ENCODE results near the gene ESRRA. TPM values are rescaled to one million over a fixed set of nuclear protein-coding genes. Genes with fewer than 3 reads are reported as not detected.

Gene ESRRA
- total RNA-seq: 40.7 and 50.0 TPM in 2 replicates

DNA sequence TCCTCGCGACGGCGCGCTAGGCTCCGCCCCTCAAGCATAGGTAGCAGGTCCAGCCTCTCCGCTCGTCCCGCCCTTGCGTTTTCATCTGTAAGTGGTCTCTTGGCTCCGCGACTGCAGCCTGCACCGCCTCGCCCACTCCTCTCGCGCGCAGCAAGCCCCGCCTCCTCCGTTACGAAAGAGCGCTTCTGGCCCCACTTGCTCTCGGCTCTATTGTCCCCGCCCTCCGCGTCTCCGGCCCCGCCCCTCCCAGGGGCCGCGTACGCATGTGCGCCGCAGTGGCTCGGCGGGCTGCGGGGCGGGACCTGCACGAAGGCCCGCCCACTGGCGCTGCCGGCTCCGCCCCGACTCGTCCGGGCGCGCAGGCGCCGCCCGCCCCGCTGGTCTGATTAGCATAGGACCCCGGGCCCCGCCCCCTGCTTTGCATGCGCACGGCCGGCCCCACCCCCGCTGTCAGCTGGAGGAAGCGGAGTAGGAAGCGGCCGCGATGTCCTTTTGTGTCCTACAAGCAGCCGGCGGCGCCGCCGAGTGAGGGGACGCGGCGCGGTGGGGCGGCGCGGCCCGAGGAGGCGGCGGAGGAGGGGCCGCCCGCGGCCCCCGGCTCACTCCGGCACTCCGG lies at the start of gene ESRRA:
TSS of gene ESRRA (plus strand) at position 450 of the 616 bp plus-strand sequence. CDS start 1,656 bp downstream, outside the sequence.

DNA sequence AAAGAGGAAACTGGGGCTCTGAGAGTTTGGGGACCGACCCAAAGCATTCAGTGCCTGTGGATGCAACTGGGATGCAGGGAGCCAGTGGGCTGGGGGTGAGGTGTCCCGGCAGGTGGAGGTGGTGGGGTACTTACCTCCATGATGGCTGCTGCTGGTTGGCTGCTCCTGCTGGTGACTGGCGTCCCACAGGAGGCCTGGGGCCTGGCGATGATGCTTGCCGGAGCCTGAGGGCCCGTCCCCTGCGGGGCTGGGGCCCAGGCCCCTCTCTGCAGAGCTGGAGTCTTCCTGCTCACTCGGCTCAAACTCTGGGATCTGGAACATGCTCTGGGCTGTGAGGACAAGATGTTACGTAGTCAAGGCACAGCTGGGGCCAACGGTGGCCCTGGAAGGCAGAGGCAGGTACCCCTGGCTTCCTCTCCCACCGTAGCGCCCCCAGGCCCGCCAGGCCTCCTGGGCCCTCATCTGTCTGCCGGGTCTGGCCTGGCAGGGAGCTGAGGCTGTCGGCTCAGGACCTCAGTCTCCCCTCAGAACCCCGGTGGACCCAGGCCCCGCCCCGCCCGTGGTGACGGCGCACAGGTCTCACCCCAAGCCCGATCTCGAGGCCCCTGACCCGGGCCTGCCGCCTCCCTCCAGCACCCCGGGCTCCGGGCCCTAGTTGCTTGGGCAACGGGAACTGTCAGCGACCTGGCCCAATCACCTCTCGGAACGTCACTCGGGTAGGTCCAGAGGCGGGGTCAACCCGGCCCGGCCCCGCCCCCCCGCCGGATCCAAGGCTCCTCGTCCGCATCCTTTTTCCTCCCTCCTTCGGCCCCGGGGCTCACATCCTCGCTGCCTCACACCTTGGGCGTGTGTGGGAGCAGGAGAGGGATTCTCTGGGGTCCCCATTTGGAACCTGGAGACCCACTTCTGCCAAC lies 21.0 kb upstream of the ESRRA start, which contains the start of gene BAD:
TSS of gene BAD (minus strand) at position 618 of the 914 bp plus-strand sequence. CDS start at position 321, 297 bp downstream.

GRCh38 chr11:64284962-64285884 lies 20.1 kb upstream of the ESRRA start, which contains the start of gene GPR137:
Gene GPR137, plus strand, starts transcription at chr11:64285848. Its CDS starts 677 bp downstream, at chr11:64286525.

DNA sequence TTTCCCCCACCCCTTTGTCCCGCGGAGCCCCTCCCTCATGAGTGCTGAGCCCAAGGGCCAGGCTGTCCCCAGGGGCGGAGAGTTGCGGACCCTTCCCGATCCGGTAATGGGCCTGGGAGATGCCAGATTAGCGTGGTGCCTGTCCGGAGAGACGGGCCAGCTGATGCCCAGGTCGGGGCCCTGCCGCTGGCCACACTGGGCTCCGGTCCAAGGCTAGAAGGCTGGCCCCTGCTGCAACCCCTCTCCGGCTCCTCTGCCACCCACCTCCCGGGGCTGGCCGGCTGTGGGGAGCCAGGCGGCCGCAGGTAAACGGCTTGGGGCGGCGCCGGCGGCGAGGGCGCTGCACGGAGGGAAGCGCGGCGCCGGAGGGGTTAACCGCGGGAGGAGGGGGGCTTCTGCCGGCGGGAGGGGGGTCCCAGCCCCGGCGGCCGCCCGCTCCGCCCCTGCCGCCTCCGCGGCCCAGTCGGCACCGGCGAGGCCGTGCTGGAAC lies 14.0 kb upstream of the ESRRA start, which contains the start of gene KCNK4:
TSS of gene KCNK4 (plus strand) at position 41 of the 490 bp plus-strand sequence. CDS start 1,717 bp downstream, outside the sequence.

DNA sequence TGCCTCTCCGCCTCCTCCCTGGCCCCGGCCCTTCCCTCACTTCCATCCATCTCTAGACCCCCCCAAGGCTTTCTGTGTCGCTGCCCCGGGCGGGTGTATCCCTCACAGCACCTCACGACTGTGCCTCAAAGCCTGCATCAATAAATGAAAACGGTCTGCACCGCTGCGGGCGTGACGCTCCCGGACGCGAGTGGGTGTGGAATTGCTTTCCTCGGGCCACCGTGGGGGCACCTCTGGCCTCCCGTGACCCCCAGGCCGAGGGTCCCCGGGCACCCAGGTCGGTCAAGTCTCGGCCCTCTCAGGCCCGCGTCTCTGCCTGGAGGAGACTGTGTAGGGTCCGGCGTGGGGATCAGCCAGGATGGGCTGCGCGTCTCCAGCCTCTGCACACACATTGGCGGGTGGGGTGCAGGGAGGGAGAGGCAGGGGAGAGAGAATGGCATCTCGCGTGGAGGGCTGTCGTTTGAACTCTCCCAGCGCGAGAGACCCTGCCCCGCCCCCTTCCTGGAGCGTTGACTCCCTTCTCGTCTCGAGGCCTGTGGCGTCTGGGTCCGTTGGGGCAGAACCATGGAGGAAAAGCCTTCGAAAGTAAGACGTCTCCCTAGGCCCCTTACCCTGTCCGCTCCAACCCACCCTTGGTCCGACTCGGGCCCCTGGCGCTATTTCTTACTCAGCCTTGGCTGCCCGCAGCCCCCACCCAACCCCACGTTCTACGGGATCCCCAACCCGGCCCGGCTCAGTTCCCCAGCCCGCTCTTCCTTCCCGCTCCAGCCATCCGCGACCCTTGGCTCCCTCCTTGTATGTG lies 5.3 kb upstream of the ESRRA start, which contains the start of gene CATSPERZ:
TSS of gene CATSPERZ (plus strand) at position 512 of the 802 bp plus-strand sequence. CDS start at position 565, 53 bp downstream.

DNA sequence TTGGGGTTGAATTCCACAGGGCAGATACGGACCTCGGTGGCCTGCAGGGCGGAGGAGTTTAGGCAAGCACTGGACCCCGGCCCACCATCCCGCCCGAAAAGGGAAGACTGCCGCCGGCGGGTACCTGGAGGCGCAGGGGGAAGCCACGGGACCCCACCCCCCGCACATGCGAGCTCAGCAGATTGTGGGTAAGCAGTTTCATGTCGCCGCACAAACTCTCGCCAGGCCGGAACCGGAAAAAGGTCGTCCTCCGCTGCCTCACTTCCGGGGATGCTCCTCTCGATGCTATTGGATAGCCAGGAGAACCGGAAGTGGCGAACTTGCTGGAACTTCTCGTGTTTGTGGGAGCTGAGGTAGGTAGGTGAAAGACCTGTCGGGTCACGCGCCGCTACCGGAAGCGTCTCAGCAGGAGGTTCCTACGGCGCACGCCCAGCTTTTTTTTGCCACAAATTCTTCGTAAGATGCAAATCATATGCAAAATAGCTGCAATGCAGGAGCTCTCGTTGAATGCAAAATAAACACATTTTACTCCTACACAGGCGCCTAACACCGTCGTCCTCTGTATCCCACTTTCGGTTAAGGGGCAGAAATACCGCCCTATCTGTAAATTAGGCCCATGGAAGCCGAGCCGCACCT lies 12.1 kb downstream of the ESRRA start, which contains the start of gene TRMT112:
TSS of gene TRMT112 (minus strand) at position 235 of the 636 bp plus-strand sequence. CDS start at position 202, 33 bp downstream.

GRCh38 chr11:64317961-64318765 lies 12.8 kb downstream of the ESRRA start, which contains the start of gene PRDX5:
Gene PRDX5, plus strand, starts transcription at chr11:64318121. Its CDS starts 95 bp downstream, at chr11:64318216.

GRCh38 chr11:64339754-64340408 lies 34.6 kb downstream of the ESRRA start, which contains the start of gene CCDC88B:
Gene CCDC88B, plus strand, starts transcription at chr11:64340204. Its CDS starts 63 bp downstream, at chr11:64340267.

GRCh38 chr11:64358907-64359711 lies 53.8 kb downstream of the ESRRA start, which contains the start of gene RPS6KA4:
Gene RPS6KA4, plus strand, starts transcription at chr11:64359162. Its CDS starts 74 bp downstream, at chr11:64359236.

Small RNA genes within 50 kb of the gene (small RNA-seq; reads per million reads assigned to genes)
- gene MIR7155 (not detected), gene RF00019 (not detected)

Other genes starting within 250 kb of the ESRRA start
- gene MACROD1, start 139.4 kb upstream of the ESRRA start, total RNA-seq: 17.0 and 37.6 TPM in 2 replicates
- gene STIP1, start 119.4 kb upstream of the ESRRA start, total RNA-seq: 212 and 271 TPM in 2 replicates
- gene FERMT3, start 98.8 kb upstream of the ESRRA start, total RNA-seq: 33.1 and 47.7 TPM in 2 replicates
- gene TRPT1, start 79.3 kb upstream of the ESRRA start, total RNA-seq: 29.9 and 43.1 TPM in 2 replicates
- 35.3 and 43.1 TPM in 2 replicates for gene NUDT22, start 79.2 kb upstream of the ESRRA start, total RNA-seq
- 9.4 and 18.3 TPM in 2 replicates for gene DNAJC4, start 75.0 kb upstream of the ESRRA start, total RNA-seq
- gene VEGFB, start 70.9 kb upstream of the ESRRA start, total RNA-seq: 12.5 and 23.2 TPM in 2 replicates
- gene FKBP2, start 64.4 kb upstream of the ESRRA start, total RNA-seq: 27.3 and 30.7 TPM in 2 replicates
- 256 and 260 TPM in 2 replicates for gene PPP1R14B, start 58.6 kb upstream of the ESRRA start, total RNA-seq
- gene PLCB3, start 54.0 kb upstream of the ESRRA start, total RNA-seq: 50.0 and 54.9 TPM in 2 replicates
- 59.6 and 75.5 TPM in 2 replicates for gene BAD, start 20.9 kb upstream of the ESRRA start, total RNA-seq
- gene GPR137, start 19.7 kb upstream of the ESRRA start, total RNA-seq: 15.5 and 16.3 TPM in 2 replicates
- 0.10 TPM in 1 of 2 replicates, not detected in the other for gene KCNK4, start 14.2 kb upstream of the ESRRA start, total RNA-seq
- gene CATSPERZ, start 5.2 kb upstream of the ESRRA start, total RNA-seq: 0.38 TPM in 1 of 2 replicates, not detected in the other
- gene TRMT112, start 12.0 kb downstream of the ESRRA start, total RNA-seq: 124 and 155 TPM in 2 replicates
- gene PRDX5, start 12.6 kb downstream of the ESRRA start, total RNA-seq: 154 and 168 TPM in 2 replicates
- 1.7 and 2.3 TPM in 2 replicates for gene CCDC88B, start 34.7 kb downstream of the ESRRA start, total RNA-seq
- 44.4 and 52.3 TPM in 2 replicates for gene RPS6KA4, start 53.6 kb downstream of the ESRRA start, total RNA-seq